ENCODE data around the gene PTPRA.

DNA sequence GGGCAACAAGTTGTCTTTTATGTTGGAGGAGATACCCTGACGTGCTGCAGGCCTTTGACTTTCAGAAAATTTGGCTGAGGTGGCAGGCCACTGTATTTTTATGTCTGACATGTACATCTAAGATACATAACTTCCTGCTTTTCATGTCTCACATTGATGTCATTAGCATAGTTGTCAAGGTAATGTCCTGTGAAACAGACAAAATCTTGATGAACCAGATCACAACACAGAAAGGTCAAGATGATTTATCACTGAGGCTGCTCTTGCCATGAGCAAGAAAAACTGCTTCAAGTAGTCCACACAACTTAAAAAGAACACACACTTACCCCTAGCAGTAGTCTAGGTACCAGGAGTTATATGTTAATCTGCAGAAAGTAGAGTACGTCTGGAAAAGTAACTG, 120.0 kb downstream of the PTPRA start:
- TF ChIP-seq, protein P1, sequence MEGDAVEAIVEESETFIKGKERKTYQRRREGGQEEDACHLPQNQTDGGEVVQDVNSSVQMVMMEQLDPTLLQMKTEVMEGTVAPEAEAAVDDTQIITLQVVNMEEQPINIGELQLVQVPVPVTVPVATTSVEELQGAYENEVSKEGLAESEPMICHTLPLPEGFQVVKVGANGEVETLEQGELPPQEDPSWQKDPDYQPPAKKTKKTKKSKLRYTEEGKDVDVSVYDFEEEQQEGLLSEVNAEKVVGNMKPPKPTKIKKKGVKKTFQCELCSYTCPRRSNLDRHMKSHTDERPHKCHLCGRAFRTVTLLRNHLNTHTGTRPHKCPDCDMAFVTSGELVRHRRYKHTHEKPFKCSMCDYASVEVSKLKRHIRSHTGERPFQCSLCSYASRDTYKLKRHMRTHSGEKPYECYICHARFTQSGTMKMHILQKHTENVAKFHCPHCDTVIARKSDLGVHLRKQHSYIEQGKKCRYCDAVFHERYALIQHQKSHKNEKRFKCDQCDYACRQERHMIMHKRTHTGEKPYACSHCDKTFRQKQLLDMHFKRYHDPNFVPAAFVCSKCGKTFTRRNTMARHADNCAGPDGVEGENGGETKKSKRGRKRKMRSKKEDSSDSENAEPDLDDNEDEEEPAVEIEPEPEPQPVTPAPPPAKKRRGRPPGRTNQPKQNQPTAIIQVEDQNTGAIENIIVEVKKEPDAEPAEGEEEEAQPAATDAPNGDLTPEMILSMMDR (IDR thresholded peaks at IDR 0.05): no peak
- TF ChIP-seq POLR2A (IDR thresholded peaks at IDR 0.05): no peak

All from thyroid gland (tissue), 4 donors.